Measurements from ENCODE around the gene CD8B. TPM values are rescaled to one million over a fixed set of nuclear protein-coding genes. Genes with fewer than 3 reads are reported as not detected.

The CD8B gene
- polyA plus RNA-seq, 1 experiment = not detected

DNA sequence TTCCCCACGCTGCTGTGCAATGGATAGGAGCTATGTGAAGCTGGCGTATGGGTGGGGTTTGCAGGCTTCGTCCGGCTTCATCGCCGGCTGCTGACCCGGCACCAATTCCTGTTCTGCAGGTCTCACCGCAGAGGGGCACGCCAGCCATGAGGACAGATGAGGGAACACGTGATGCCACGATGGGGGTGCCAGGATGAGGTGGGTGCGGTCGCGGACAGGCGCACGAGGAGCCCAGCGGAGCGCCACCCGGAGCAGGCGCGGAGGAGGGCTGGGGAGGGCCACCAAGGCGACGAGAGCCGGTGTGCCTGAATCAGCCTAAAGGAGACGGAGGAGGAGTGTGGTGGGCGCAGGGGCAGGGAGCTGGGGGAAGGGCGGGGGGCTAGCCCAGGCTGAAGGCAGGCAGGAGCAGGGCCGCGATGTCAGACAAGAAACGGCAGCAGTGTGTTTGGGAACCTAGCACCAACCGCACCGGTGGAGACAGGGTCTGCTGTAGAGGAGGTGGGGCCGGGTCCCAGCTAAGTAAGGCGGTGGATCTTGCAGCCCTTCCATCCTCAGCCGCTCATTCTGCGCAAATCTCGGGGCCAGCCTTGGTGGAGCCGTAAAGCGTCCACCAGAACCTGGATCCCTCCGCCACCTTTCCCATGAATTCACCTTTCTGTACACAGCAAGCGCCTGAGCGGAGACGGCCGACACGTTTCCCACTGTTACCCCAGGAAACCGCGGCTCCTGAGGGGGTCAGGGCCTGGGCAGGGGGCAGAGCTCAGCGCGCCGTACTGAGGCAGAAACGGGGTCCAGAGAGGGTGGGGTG lies 54.0 kb downstream of the CD8B start:
- H3K27ac ChIP-seq (ENCODE audit: low read depth, low read length) = no peak overlapping the region
- POLR2A ChIA-PET = no interaction called here
- TF ChIP-seq CTCF (IDR thresholded peaks at IDR 0.05; ENCODE audit: low read depth, low read length) = no peak
- no peak for DNase-seq (ENCODE audit: low read depth, low spot score)
- peaks cover 45% of the 10 kb centered on the region for H3K27me3 ChIP-seq (ENCODE audit: control insufficient read depth, insufficient read depth, low read length)
- peak overlapping the region; percentile 45 for H3K4me3 ChIP-seq (ENCODE audit: low read depth, low read length)
- CTCF ChIA-PET = interaction anchor here (0.5 to 1.6 kb wide), 7 partner anchors 13 to 1812 kb away, joined by 3 to 10 read pairs (median 7); partner anchors contain the start of gene CD8A
- H3K9me3 ChIP-seq (ENCODE audit: control insufficient read depth, insufficient read depth, low read length) = no peaks in the 10 kb centered on the region; the same call in 1 of the 2 replicates

GRCh38 chr2:86807133-86807467 lies 54.6 kb downstream of the CD8B start:
- DNase-seq (ENCODE audit: low read depth, low spot score) = no peak
- ChIA-PET POLR2A (no interaction called here), CTCF (no interaction called here)
- TF ChIP-seq CTCF (IDR thresholded peaks at IDR 0.05; ENCODE audit: low read depth, low read length) = no peak
- no peak overlapping the region for H3K27ac ChIP-seq (ENCODE audit: low read depth, low read length)
- H3K27me3 ChIP-seq (ENCODE audit: control insufficient read depth, insufficient read depth, low read length) = peaks cover 45% of the 10 kb centered on the region
- no peaks in the 10 kb centered on the region; the same call in 1 of the 2 replicates for H3K9me3 ChIP-seq (ENCODE audit: control insufficient read depth, insufficient read depth, low read length)
- peak overlapping the region; percentile 45 for H3K4me3 ChIP-seq (ENCODE audit: low read depth, low read length)

GRCh38 chr2:86806059-86806857 lies 55.4 kb downstream of the CD8B start:
- ChIA-PET POLR2A (no interaction called here), CTCF (no interaction called here)
- TF ChIP-seq CTCF (IDR thresholded peaks at IDR 0.05; ENCODE audit: low read depth, low read length) = no peak
- H3K4me3 ChIP-seq (ENCODE audit: low read depth, low read length) = no peak overlapping the region
- peaks cover 42% of the 10 kb centered on the region for H3K27me3 ChIP-seq (ENCODE audit: control insufficient read depth, insufficient read depth, low read length)
- H3K27ac ChIP-seq (ENCODE audit: low read depth, low read length) = no peak overlapping the region
- DNase-seq (ENCODE audit: low read depth, low spot score) = no peak
- H3K9me3 ChIP-seq (ENCODE audit: control insufficient read depth, insufficient read depth, low read length) = no peaks in the 10 kb centered on the region; the same call in 1 of the 2 replicates

DNA sequence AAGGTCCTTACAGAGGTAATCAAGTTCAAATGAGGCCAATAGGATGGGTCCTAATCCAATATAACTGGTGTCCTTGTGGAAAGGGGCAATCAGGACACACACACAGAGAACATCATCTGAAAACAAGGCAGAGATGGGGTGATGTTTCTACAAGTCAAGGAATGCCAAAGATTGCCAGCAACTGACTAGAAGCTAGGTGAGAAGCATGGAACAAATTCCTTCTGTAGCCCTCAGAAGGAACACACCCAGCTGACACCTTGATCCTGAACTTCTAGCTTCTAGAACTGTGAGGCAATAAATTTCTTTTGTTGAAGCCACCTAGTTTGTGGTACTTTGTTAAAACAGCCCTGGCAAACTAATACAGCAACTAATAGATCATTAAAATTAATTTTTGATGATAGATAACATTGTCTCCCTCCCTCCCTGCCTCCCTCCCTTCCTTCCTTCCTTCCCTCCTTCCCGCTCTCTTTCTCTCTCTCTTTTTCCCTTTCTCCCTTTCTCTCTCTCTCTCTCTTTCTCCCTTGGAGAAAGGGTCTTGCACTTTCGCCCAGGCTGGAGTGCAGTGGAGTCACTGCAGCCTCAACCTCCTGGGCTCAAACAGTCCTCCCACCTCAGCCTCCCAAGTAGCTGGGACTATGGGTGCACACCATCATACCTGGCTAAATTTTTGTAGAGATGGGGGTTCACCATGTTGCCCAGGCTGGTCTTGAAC lies 60.7 kb downstream of the CD8B start:
- H3K27ac ChIP-seq (ENCODE audit: low read depth, low read length) = no peak overlapping the region

More for the DNA sequence above, 60.7 kb downstream of the CD8B start:
- ChIA-PET POLR2A (no interaction called here), CTCF (no interaction called here)
- TF ChIP-seq CTCF (IDR thresholded peaks at IDR 0.05; ENCODE audit: low read depth, low read length) = no peak
- Histone ChIP-seq H3K27me3 (ENCODE audit: control insufficient read depth, insufficient read depth, low read length) (peaks cover 15% of the 10 kb centered on the region), H3K9me3 (ENCODE audit: control insufficient read depth, insufficient read depth, low read length) (peaks cover 6% of the 10 kb centered on the region; the same call in 1 of the 2 replicates), H3K4me3 (ENCODE audit: low read depth, low read length) (no peak overlapping the region)
- DNase-seq (ENCODE audit: low read depth, low spot score) = no peak
